Stimulated activated CD8-positive, alpha-beta memory T cell treated with anti-CD3 and anti-CD28 coated beads, Interleukin-7, amount 100 ng/mL, for 24 hours (primary cell): ENCODE measurements around the gene CYP4F11.
"Not testable (repeated sequence)": the region's sequence is repeated elsewhere in the genome, so short reads cannot be mapped to it uniquely, and the experiment has no call there.

Experiments
- DNase-seq: peaks from one replicate; pipeline ENCODE4 v3.0.0-alpha.2; 2020; ENCODE audit warnings: low read depth

Gene CYP4F11

GRCh38 chr19:15934332-15935078, at the start of gene CYP4F11:
CYP4F11 (minus strand) TSS chr19:15934529; CDS start chr19:15934408, 121 bp downstream.
- no peak for DNase-seq

GRCh38 chr19:15979293-15979692, 45.0 kb upstream of the CYP4F11 start:
- DNase-seq: no peak

- DNase-seq: no peak
Measured at GRCh38 chr19:15977690-15978089, 43.4 kb upstream of the CYP4F11 start.

- DNase-seq: no peak
Measured at GRCh38 chr19:15976836-15977689, 42.7 kb upstream of the CYP4F11 start.

GRCh38 chr19:15974856-15975255, 40.5 kb upstream of the CYP4F11 start:
- no peak for DNase-seq

GRCh38 chr19:15972043-15972442, 37.7 kb upstream of the CYP4F11 start:
- not testable (repeated sequence) for DNase-seq

- DNase-seq: no peak
Measured at GRCh38 chr19:15971224-15971780, 37.0 kb upstream of the CYP4F11 start.

- no peak for DNase-seq
Measured at GRCh38 chr19:15964231-15964630, 29.9 kb upstream of the CYP4F11 start.

GRCh38 chr19:15962319-15962718, 28.0 kb upstream of the CYP4F11 start:
- DNase-seq: no peak

- no peak for DNase-seq
Measured at GRCh38 chr19:15954820-15955219, 20.5 kb upstream of the CYP4F11 start.

- no peak for DNase-seq
Measured at GRCh38 chr19:15948223-15949058, 14.1 kb upstream of the CYP4F11 start, which contains the start of gene OR10H4. OR10H4 (plus strand) TSS chr19:15949008; CDS start chr19:15949008, 0 bp downstream.

- no peak for DNase-seq
Measured at GRCh38 chr19:15945301-15945700, 11.0 kb upstream of the CYP4F11 start.

- no peak for DNase-seq
Measured at GRCh38 chr19:15944401-15944800, 10.1 kb upstream of the CYP4F11 start.

GRCh38 chr19:15937771-15938170, 3.4 kb upstream of the CYP4F11 start:
- DNase-seq: no peak

GRCh38 chr19:15936950-15937349, 2.6 kb upstream of the CYP4F11 start:
- no peak for DNase-seq

GRCh38 chr19:15936173-15936572, 1.8 kb upstream of the CYP4F11 start:
- no peak for DNase-seq

GRCh38 chr19:15935167-15935702, 906 bp upstream of the CYP4F11 start:
- no peak for DNase-seq

- DNase-seq: not testable (repeated sequence)
Measured at GRCh38 chr19:15933761-15934331, 483 bp downstream of the CYP4F11 start.

- no peak for DNase-seq
Measured at GRCh38 chr19:15928321-15928720, 6.0 kb downstream of the CYP4F11 start.

GRCh38 chr19:15926484-15926883, 7.8 kb downstream of the CYP4F11 start:
- no peak for DNase-seq

- DNase-seq: no peak
Measured at GRCh38 chr19:15923702-15924101, 10.6 kb downstream of the CYP4F11 start.
